GM23338 (cell line): ENCODE results near the gene QDPR. TPM values are rescaled to one million over a fixed set of nuclear protein-coding genes. Genes with fewer than 3 reads are reported as not detected.

Experiments
- ATAC-seq: fragments of 200-7000 bp; cut with Tn5 transposase; 3 replicates; pipeline ENCODE4 v1.9.1; 2020
- DNase-seq: peaks from one replicate; pipeline ENCODE4 v3.0.0-alpha.2; 2015; ENCODE audit warnings: low spot score
- H2AFZ ChIP-seq: fragments of 200-600 bp; sonication (generic); 2 replicates; pipeline ENCODE4 v1.8.0; 2016; ENCODE audit warnings: antibody characterized with exemption, mild to moderate bottlenecking, moderate library complexity
- H3F3A ChIP-seq: fragments of 200-600 bp; sonication (generic); replicated peaks from 2 replicates; pipeline ENCODE4 v1.8.0; 2017; ENCODE audit warnings: antibody characterized with exemption, mixed run types, low read depth
- H3K27ac ChIP-seq: fragments of 200-600 bp; sonication (generic); 2 replicates; pipeline ENCODE4 v1.6.1; 2016; ENCODE audit warnings: low read depth
- H3K27me3 ChIP-seq: fragments of 200-600 bp; sonication (generic); 2 replicates; pipeline ENCODE4 v1.8.0; 2016; ENCODE audit warnings: mild to moderate bottlenecking, mixed run types, moderate library complexity; ENCODE audit not compliant: insufficient read depth
- H3K36me3 ChIP-seq: fragments of 200-600 bp; sonication (generic); 2 replicates; pipeline ENCODE4 v1.8.0; 2016; ENCODE audit warnings: mild to moderate bottlenecking; ENCODE audit not compliant: insufficient read depth
- H3K4me1 ChIP-seq: fragments of 200-600 bp; sonication (generic); 2 replicates; pipeline ENCODE4 v1.8.0; 2016; ENCODE audit warnings: mild to moderate bottlenecking, moderate library complexity; ENCODE audit not compliant: insufficient read depth
- H3K4me2 ChIP-seq: fragments of 200-600 bp; sonication (generic); 2 replicates; pipeline ENCODE4 v1.7.1; 2017; ENCODE audit warnings: mixed run types
- H3K4me3 ChIP-seq: fragments of 200-600 bp; sonication (generic); 2 replicates; pipeline ENCODE4 v1.6.1; 2016; ENCODE audit warnings: mixed run types
- H3K79me2 ChIP-seq: fragments of 200-600 bp; sonication (generic); replicated peaks from 2 replicates; pipeline ENCODE4 v1.8.0; 2017; ENCODE audit warnings: mild to moderate bottlenecking; ENCODE audit not compliant: insufficient read depth
- H3K9me2 ChIP-seq: fragments of 200-600 bp; sonication (generic); 2 replicates; pipeline ENCODE4 v1.8.0; 2017; ENCODE audit not compliant: insufficient read depth
- H4K20me1 ChIP-seq: fragments of 200-600 bp; sonication (generic); replicated peaks from 2 replicates; pipeline ENCODE4 v1.8.0; 2017; ENCODE audit warnings: mild to moderate bottlenecking; ENCODE audit not compliant: insufficient read depth
- H3K27ac Mint-ChIP-seq: 2 replicates; pipeline ENCODE4 v1.8.0; 2020; ENCODE audit warnings: inconsistent platforms, mild to moderate bottlenecking, moderate library complexity, mixed read lengths
- H3K27me3 Mint-ChIP-seq: 3 replicates; pipeline ENCODE4 v1.8.0; 2022; ENCODE audit warnings: low read depth, mild to moderate bottlenecking, moderate library complexity, mixed read lengths, inconsistent platforms; ENCODE audit not compliant: insufficient read depth, poor library complexity
- H3K36me3 Mint-ChIP-seq: 3 replicates; pipeline ENCODE4 v1.8.0; 2021; ENCODE audit warnings: low read depth, mild to moderate bottlenecking, inconsistent platforms, moderate library complexity, mixed read lengths
- H3K4me1 Mint-ChIP-seq: 3 replicates; pipeline ENCODE4 v1.8.0; 2020; ENCODE audit warnings: mild to moderate bottlenecking, inconsistent platforms, mixed read lengths
- H3K4me3 Mint-ChIP-seq: 3 replicates; pipeline ENCODE4 v1.8.0; 2021; ENCODE audit warnings: moderate library complexity, mild to moderate bottlenecking, inconsistent platforms, mixed read lengths
- H3K9me3 Mint-ChIP-seq: 3 replicates; pipeline ENCODE4 v1.8.0; 2020; ENCODE audit warnings: moderate library complexity, mild to moderate bottlenecking, inconsistent platforms, mixed read lengths
- CREB1 ChIP-seq: fragments of 250-450 bp; sonication (Bioruptor Pico); IDR thresholded peaks from 2 replicates; pipeline ENCODE4 v1.5.0; 2020; ENCODE audit warnings: low read depth, mild to moderate bottlenecking, moderate library complexity
- EZH2 ChIP-seq: fragments of 200-600 bp; sonication (generic); IDR thresholded peaks from one replicate; pipeline ENCODE4 v1.8.0; 2017; ENCODE audit warnings: antibody characterized with exemption, mild to moderate bottlenecking, low read depth; ENCODE audit not compliant: unreplicated experiment
- EZH2phosphoT487 ChIP-seq: fragments of 200-600 bp; sonication (generic); IDR thresholded peaks from one replicate; pipeline ENCODE4 v1.8.1; 2018; ENCODE audit warnings: antibody characterized with exemption; ENCODE audit not compliant: unreplicated experiment
- JUNB ChIP-seq: IDR thresholded peaks from one replicate; pipeline ENCODE4 v1.6.1; 2016; ENCODE audit warnings: antibody characterized with exemption; ENCODE audit not compliant: unreplicated experiment
- NANOG ChIP-seq: IDR thresholded peaks from 2 replicates; pipeline ENCODE4 v1.6.1; 2016; ENCODE audit warnings: antibody characterized with exemption, borderline replicate concordance
- POLR2AphosphoS5 ChIP-seq: IDR thresholded peaks from 2 replicates; pipeline ENCODE4 v1.6.1; 2016; ENCODE audit warnings: antibody characterized with exemption, low read depth
- STAT1 ChIP-seq: IDR thresholded peaks from one replicate; pipeline ENCODE4 v1.6.1; 2016; ENCODE audit warnings: antibody characterized with exemption; ENCODE audit not compliant: unreplicated experiment
- ZNF114 ChIP-seq: fragments of 250-450 bp; sonication (Bioruptor Pico); IDR thresholded peaks from 2 replicates; pipeline ENCODE4 v1.5.0; 2020; ENCODE audit warnings: mild to moderate bottlenecking, moderate library complexity
- ZNF331 ChIP-seq: fragments of 250-450 bp; sonication (Bioruptor Pico); IDR thresholded peaks from 2 replicates; pipeline ENCODE4 v1.5.0; 2020; ENCODE audit warnings: low read depth, mild to moderate bottlenecking, moderate library complexity
- ZNF462 ChIP-seq: fragments of 250-450 bp; sonication (Bioruptor Pico); IDR thresholded peaks from 2 replicates; pipeline ENCODE4 v1.5.0; 2020; ENCODE audit warnings: mild to moderate bottlenecking, moderate library complexity
- polyA plus RNA-seq: library from polyadenylated mRNA; unstranded; fragments of >200 nt; fragmentation: Nextera tagmentation; extraction: Ambion mirVana; gene quantifications from 2 replicates; pipeline ENCODE4 v1.2.1, GENCODE V29; 2016
- total RNA-seq: library from RNA; depleted of rRNA; stranded (reverse); fragments of >200 nt; shearing (Covaris generic); gene quantifications from 2 replicates; pipeline ENCODE4 v1.2.3, GENCODE V29; 2014
- TF ChIP-seq, protein P1 (sequence below): IDR thresholded peaks from one replicate; pipeline ENCODE4 v1.6.1; 2018; ENCODE audit warnings: antibody characterized with exemption; ENCODE audit not compliant: unreplicated experiment
- TF ChIP-seq, protein P2 (sequence below), 2 experiments: fragments of 200-600 bp in 1 of 2; sonication (generic) in 1 of 2; conservative IDR thresholded peaks; 2 replicates each; pipeline versions ENCODE4 v1.5.1 to v1.6.1; 2016 to 2017; ENCODE audit warnings: antibody characterized with exemption in 2 of 2, low read depth in 2 of 2, mild to moderate bottlenecking in 2 of 2, moderate library complexity in 1 of 2
- TF ChIP-seq, protein P3 (sequence below): IDR thresholded peaks from 2 replicates; pipeline ENCODE4 v1.6.1; 2016; ENCODE audit warnings: antibody characterized with exemption

QDPR gene
- total and polyA plus RNA-seq, 2 experiments from 2014 or later = 31.5 to 42.7 TPM

GRCh38 chr4:17558941-17559708 is 47.2 kb upstream of the QDPR start:
- Mint-ChIP-seq H3K27ac (no peak overlapping the region), H3K9me3 (no peaks in the 10 kb centered on the region), H3K36me3 (no peaks in the 10 kb centered on the region), H3K4me3 (no peak overlapping the region), H3K27me3 (no peaks in the 10 kb centered on the region), H3K4me1 (no peaks in the 10 kb centered on the region)
- no peak overlapping the region for H3K27ac ChIP-seq
- TF ChIP-seq ZNF462 (CRISPR knock-in tag) = no peak
- no peak for TF ChIP-seq EZH2
- TF ChIP-seq, protein P1, sequence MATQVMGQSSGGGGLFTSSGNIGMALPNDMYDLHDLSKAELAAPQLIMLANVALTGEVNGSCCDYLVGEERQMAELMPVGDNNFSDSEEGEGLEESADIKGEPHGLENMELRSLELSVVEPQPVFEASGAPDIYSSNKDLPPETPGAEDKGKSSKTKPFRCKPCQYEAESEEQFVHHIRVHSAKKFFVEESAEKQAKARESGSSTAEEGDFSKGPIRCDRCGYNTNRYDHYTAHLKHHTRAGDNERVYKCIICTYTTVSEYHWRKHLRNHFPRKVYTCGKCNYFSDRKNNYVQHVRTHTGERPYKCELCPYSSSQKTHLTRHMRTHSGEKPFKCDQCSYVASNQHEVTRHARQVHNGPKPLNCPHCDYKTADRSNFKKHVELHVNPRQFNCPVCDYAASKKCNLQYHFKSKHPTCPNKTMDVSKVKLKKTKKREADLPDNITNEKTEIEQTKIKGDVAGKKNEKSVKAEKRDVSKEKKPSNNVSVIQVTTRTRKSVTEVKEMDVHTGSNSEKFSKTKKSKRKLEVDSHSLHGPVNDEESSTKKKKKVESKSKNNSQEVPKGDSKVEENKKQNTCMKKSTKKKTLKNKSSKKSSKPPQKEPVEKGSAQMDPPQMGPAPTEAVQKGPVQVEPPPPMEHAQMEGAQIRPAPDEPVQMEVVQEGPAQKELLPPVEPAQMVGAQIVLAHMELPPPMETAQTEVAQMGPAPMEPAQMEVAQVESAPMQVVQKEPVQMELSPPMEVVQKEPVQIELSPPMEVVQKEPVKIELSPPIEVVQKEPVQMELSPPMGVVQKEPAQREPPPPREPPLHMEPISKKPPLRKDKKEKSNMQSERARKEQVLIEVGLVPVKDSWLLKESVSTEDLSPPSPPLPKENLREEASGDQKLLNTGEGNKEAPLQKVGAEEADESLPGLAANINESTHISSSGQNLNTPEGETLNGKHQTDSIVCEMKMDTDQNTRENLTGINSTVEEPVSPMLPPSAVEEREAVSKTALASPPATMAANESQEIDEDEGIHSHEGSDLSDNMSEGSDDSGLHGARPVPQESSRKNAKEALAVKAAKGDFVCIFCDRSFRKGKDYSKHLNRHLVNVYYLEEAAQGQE = no peak
- TF ChIP-seq, protein P2, sequence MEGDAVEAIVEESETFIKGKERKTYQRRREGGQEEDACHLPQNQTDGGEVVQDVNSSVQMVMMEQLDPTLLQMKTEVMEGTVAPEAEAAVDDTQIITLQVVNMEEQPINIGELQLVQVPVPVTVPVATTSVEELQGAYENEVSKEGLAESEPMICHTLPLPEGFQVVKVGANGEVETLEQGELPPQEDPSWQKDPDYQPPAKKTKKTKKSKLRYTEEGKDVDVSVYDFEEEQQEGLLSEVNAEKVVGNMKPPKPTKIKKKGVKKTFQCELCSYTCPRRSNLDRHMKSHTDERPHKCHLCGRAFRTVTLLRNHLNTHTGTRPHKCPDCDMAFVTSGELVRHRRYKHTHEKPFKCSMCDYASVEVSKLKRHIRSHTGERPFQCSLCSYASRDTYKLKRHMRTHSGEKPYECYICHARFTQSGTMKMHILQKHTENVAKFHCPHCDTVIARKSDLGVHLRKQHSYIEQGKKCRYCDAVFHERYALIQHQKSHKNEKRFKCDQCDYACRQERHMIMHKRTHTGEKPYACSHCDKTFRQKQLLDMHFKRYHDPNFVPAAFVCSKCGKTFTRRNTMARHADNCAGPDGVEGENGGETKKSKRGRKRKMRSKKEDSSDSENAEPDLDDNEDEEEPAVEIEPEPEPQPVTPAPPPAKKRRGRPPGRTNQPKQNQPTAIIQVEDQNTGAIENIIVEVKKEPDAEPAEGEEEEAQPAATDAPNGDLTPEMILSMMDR (conservative IDR thresholded peaks at IDR 0.05; ENCODE audit: low read depth in 2 of 2) = no peak
- no peak for TF ChIP-seq NANOG
- TF ChIP-seq, protein P3, sequence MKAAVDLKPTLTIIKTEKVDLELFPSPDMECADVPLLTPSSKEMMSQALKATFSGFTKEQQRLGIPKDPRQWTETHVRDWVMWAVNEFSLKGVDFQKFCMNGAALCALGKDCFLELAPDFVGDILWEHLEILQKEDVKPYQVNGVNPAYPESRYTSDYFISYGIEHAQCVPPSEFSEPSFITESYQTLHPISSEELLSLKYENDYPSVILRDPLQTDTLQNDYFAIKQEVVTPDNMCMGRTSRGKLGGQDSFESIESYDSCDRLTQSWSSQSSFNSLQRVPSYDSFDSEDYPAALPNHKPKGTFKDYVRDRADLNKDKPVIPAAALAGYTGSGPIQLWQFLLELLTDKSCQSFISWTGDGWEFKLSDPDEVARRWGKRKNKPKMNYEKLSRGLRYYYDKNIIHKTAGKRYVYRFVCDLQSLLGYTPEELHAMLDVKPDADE = no peak
- TF ChIP-seq JUNB = no peak
- TF ChIP-seq ZNF114 = no peak
- no peak for TF ChIP-seq POLR2AphosphoS5
- TF ChIP-seq CREB1 = no peak
- no peak for TF ChIP-seq STAT1
- TF ChIP-seq ZNF331 (CRISPR knock-in tag) = no peak
- TF ChIP-seq EZH2phosphoT487 = no peak
- no peaks in the 10 kb centered on the region for H4K20me1 ChIP-seq
- H3K4me1 ChIP-seq = no peaks in the 10 kb centered on the region
- DNase-seq (no peak), ATAC-seq (no peak)
- no peaks in the 10 kb centered on the region for H3K36me3 ChIP-seq
- no peaks in the 10 kb centered on the region for H3K9me2 ChIP-seq
- no peak overlapping the region for H2AFZ ChIP-seq
- no peak overlapping the region for H3K4me3 ChIP-seq
- no peak overlapping the region for H3K4me2 ChIP-seq
- H3F3A ChIP-seq = no peaks in the 10 kb centered on the region
- H3K27me3 ChIP-seq = no peaks in the 10 kb centered on the region
- H3K79me2 ChIP-seq = no peaks in the 10 kb centered on the region
